TTC549 (cell line): Measurements from ENCODE around the gene MRFAP1L1.
"Not testable (repeated sequence)": the region's sequence is repeated elsewhere in the genome, so short reads cannot be mapped to it uniquely, and the experiment has no call there.

ENCODE experiments used
- FAIRE-seq: peaks from 2 replicates; lab custom pipeline; 2012; peaks lifted over from hg19 to GRCh38; lab: Jason Lieb, UNC

MRFAP1L1 gene

DNA sequence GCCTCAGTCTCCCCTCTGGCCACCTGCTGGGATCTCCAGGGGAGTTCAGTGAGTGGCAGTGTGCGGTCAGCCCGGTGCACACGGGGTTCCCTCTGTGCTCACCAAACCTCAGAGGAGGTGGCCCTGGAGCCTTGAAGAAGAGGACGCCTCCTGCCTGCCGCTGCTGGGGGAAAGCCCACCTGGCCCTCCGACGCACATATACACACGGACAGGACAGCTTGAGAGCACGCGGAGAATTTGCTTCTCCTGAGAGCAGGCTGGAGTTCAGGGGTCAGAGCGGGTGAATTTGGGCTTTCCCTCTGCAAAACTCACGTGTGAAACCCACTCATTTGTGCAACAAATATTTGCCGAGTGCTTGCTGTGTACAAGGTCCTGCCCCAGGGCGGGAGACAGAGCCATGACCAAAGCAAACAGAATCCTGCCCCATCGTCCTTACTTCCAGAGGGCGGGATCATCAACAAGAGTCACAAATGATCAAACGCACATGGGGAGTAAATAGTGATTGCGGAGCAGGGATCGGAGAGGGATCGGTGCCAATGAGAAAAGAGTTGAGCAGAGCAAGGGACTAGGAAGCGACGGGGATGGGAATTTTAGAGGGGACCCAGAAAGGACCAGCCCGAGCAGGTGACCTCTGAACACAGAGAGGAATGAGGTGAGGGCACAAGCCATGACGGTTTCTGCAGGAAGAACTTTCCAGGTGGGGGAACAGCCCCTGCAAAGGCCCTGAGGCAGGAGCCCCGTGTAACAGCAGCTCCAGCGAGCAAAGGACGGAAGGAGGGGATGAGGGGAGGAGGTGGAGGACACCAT is 23.9 kb upstream of the MRFAP1L1 start:
- no peak for FAIRE-seq

DNA sequence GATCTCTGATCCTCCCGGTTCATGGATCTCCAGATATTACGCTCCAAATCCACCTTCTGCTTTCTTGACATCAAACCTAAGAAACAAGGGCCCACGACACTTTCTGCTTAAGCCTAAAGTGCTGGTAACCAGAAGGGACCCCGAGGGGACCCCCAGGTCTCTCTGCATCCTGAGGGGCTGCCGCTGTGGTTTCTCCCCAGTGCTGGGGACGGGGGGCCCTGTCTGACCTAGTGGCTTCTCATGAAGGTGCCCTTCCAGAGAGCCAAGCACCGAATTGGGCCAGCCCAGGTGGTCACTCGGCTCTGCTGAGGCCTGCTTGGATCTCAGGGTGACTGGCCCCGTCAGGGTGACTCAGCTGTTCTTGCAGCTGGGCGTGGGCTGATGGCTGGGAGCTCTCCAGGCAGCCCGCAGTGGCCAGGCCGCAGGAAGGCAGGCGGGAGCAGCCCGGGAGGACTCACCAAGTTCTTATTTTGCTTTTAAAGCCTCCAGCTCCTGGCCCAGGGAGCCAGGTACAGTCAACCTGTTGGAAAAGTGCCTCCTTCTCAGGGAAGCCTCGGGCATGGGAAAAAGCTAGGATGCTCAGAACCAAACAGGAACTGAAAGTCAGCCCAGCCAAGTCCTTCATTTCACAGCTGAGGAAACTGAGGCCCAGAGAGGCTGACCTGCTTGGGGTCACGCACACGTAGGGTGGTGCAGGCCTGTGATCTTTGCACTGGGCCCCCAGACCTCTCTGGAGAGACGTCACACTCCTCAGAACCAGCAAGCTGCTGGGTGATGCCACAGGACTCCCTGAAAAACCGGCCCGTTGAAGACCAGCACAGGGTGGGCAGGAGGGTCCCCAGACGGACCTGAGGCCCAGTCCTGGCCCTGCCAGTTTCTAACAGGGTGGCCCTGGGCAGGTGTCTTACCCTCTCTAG is 23.0 kb upstream of the MRFAP1L1 start:
- no peak for FAIRE-seq

DNA sequence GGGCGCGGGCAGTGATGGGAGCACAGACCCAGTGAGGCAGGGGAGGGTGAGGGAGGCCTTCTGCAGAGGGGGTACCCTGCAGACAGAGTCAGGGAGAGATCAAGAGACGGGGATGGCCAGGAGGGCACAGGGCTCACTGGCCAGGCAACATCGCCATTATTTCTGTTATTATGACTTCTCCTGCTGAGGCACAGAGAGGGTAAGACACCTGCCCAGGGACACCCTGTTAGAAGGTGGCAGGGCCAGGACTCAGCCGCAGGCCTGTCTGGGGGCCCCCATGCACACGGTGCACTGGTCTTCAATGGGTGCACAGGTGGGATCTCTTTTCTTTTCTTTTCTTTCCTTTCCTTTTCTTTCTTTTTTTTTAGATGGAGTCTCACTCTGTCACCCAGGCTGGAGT is 22.1 kb upstream of the MRFAP1L1 start:
- no peak for FAIRE-seq

DNA sequence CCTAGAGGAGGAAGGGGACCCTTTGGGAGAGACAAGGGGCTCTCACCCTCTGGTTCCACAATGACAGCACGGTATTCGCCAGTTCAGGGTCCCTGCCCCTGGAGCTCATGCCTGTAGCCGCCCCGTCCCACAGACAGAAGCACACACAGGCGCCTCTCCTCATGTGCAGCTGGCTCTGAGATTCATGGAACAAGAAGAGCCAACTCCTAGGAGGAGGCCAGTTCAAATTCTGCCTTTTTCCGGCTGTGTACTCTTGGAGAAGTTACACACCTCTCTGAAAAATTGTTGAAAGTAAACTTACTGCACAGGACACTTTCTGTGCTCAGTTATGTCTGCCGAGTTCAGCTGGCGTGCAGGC is 21.6 kb upstream of the MRFAP1L1 start:
- FAIRE-seq = no peak

DNA sequence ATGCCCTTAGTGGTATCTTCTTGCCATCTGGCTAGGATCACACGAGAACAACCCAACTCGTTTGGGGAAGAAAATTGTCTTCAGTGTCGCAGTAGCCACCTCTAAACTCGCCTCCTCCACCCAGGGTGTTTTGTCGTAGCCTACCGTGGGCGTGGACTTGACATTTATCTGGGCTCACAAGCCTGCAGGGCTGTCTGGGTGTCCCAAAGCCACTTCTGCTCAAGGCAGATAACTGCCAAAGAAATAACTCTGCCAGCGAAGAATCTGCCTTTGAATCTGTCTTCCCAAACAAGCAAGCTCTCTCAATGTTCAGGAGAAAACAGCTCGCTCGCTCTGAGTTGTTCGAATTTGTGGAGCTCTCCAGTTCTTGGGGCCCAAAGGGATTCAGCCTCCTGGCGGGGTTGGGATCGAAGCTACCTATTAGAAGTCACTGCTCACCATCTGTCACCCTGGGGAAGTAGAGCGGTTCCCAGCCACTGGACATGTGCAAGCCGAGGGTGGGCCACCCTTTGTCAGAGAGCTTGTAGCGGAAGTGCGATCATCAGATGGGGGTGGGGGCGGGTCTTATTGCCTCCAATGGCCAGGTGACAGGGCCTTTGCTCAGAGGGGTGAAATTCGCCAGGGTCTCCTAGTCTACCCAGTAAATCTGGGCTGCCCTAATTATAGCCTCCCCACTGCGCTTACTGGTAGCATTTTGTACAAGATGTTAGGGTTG is 21.1 kb upstream of the MRFAP1L1 start:
- no peak for FAIRE-seq

DNA sequence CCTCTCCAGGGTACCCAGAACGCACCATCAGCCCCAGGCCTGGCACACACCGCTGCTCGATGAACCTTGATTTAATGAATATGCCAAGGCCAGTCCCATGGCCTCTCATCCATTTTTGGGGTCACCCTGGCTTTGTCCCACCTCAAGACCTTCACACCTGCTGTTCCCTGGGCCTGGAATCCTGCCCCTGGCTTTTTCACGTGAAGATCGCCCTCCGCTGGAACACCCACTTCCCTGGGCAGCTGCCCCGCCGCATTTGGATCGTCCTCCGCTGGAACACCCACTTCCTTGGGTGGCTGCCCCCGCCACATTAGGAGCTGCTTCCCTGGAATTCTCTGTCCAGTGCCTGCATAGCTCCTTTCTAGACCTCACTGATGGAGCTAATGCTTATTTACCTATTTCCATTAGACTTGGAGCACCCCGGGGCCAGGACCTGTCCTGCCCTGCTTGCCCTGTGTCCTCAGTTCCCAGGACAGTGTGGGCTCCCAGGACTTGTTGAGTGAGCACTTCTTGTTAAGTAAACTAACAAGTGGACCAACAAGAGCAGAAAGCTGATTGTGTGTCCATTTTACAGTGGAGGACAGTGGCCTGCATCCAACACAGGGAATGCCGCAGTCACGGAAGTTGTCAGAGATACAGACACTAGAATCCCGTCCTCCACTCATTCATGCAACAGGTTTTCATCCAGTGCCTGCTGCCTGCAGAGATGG is 18.8 kb upstream of the MRFAP1L1 start:
- FAIRE-seq = no peak

DNA sequence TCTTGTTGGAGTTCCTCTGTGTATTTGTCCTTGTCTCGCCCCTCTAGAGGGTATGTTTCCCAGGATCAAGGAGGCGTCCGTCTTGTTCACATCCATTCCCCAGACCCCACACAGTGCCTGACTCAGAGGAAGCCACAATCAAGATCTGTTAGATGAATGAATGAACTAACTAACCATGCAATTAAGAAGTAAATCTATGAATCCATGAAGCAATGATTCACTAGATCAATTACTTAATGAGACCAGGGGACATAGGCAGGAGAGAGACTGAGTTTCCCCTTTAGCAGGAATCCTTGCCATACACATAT is 18.2 kb upstream of the MRFAP1L1 start:
- no peak for FAIRE-seq

DNA sequence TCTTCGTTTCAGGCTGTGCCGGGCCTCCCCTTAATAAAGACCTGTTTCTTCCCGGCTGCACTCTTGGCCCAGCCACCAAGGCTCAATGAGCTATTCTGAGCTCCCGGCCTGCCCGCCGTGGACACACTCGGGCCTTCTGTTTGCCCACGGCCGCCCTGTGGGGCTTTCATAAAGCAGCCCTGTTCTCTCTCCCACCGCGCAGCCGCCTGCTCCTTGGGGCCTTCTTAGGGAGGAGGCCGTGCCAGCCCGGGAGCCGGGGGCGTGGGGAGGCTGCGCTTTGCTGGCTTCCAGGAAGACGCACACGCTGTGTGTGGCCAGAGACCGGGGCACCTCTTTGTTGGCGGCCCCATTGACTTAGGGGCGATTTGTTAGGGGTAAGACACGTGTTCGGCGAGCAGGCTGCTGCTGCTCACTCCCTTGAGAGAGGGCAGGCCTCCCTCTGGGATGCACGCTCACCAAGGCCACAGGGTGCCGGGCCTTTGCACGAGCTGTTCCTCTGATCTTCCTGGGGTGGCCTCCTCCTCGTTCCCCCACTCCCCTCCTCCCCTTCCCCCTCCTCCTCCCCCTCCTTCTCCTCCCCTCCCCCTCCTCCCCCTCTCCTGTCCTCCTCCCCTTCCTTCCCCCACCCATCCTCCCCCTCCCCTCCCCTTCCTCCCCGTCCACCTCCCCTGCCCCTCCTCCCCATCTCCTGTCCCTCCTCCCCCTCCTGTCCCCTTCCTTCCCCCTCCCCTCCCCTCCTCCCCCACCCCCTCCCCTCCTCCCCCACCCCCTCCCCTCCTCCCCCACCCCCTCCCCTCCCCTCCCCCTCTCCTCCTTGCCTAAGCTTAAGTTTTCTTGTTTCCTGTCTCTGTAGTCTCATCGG is 17.6 kb upstream of the MRFAP1L1 start:
- FAIRE-seq = no peak

DNA sequence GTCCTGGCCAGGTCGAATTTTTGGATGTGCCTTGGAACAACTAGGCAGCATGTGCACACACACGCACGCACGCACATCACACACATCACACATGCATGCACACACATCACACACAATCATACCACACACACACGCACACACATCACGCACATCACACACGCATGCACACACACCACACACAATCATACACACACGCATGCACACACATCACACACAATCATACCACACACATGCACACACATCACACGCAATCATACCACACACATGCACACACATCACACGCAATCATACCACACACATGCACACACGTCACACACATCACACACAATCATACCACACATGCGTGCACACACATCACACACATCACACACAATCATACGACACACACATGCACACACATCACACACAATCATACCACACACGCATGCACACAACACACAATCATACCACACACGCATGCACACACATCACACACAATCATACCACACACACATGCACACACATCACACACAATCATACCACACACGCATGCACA is 15.8 kb upstream of the MRFAP1L1 start:
- not testable (repeated sequence) for FAIRE-seq

DNA sequence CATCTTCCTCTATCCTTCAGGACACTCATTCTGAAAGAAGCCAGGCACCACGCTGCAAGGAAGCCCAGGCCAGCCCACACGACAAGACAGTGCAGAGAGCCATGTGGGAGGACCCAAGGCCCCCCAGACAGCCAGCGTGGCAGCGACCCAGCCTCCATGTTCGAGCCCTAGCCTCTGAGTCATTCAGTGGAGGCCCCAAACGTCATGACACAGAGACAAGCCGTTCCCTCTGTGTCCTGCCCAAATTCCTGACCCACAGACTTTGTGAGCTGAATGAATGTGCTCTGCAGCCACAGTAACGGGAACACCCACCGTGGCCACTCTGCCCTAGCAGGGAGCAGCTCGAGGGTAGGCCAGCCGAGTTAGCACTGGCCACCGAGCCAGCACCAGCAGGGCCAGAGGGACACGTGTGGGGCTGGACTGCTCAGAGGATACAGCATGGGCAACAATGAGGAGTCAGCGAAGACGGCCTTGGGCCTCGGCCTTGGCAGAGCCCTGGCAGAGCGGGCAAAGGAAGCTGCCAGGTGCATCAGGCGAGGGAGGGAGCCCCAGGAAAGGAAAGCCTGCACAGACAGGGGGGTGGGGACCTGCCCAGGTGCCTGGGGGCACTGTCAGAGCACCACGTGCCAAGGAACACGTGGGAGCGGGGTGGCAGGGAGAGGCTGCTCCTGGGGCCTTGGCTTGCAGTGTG is 14.9 kb upstream of the MRFAP1L1 start:
- no peak for FAIRE-seq

DNA sequence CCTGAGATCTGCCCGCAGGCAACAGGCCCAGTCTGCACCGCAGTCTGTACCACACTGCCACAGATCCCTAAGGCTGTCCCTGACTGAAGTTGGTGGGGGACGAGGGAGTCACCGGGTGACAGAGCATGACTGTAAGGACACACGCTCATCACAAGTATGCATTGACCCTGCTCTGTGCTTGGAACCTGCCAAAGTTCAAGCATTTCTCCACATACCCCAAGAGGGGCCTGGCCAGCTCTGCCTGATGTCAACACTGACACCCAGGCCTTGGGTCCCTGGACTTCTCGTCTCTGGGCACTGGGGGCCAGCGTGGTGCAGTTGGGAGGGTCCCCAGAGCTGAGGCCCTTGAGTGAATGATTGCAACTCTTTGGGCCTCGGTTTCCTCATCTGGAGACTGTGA is 14.2 kb upstream of the MRFAP1L1 start:
- no peak for FAIRE-seq

DNA sequence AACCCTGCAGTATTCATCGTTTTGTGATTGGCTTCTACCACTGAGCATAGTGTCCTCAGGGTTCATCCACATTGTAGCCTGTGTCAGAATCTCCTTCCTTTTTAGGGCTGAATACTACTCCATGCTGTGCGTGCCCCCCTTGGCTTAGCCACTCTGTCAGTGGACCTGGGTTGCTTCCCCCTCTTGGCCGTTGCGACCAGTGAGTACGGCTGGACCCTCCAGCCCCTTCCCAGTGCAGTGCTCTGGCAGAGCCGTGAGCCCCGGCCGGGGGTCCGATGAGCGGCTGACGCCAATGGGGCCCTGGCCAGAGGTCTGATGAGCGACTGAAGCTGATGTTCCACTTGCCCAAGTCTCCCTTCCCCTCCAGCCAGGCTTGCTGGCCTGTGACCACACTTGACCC is 13.2 kb upstream of the MRFAP1L1 start:
- no peak for FAIRE-seq

DNA sequence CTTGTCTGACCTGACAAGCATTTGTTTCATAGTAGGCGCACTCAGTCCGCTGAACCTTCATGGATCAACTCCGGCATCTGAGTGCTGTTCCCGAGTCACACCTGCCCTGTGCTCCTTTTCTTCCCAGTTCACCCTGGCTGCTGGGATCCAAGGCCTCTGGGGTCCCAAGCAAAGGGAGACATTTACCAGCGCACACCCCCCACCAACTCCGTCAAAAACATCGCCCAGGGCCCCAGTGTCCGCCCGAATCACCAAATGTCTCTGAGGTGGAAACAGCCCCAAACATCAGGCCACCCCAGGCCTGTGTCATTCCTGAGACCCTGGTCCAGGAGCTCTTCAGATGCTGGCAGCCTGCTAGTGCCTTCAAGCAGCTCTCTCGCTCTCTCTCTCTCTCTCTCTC is 11.5 kb upstream of the MRFAP1L1 start:
- no peak for FAIRE-seq

DNA sequence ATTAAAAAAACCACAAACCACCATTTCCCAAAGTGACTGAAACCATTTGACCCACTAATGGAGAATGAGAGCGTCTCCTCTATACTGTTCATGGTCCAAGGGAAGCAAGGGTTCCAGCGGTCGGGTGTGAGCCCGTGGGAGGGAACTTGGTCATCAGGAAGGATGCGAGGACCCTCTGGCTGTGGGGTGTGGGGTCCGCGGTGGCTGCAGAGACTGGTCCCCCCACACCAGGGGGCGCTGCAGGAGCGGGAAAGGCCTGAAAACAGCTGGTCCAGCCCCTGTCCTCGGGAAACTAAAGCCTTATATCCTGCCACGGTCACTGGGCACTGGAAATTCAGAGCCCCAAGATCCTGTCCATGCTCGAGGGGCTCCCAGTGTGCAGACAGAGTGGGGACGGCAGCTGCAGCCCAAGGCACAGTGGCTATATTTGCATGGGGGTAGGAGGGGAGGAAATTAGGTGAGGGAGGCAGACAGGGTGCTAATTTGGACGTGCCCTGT is 10.6 kb upstream of the MRFAP1L1 start:
- FAIRE-seq = no peak

DNA sequence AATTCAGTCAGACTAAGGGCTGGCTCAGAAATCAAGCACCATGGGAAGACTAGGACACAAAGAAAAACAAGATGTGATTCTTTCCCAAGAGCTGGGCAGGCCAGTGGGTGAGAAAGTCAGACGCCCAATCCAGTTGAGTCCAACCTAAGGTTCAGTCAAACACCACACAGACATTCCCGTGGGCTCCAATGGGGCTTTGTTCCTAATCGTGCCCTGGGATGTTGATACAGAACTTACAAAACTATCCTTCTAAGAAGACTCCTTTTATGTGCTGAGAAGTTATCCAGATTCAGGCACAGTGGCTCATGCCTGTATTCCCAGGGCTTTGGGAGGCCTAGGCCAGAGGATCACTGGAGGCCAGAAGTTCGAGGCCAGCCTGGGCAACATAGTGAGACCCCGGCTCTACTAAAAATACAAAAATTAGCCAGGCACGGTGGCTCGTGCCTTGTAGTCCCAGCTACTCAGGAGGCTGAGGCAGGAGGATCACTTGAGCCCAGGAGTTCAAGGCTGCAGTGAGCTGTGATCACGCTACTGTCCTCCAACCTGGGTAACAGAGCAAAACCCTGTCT is 10.0 kb upstream of the MRFAP1L1 start:
- no peak for FAIRE-seq

DNA sequence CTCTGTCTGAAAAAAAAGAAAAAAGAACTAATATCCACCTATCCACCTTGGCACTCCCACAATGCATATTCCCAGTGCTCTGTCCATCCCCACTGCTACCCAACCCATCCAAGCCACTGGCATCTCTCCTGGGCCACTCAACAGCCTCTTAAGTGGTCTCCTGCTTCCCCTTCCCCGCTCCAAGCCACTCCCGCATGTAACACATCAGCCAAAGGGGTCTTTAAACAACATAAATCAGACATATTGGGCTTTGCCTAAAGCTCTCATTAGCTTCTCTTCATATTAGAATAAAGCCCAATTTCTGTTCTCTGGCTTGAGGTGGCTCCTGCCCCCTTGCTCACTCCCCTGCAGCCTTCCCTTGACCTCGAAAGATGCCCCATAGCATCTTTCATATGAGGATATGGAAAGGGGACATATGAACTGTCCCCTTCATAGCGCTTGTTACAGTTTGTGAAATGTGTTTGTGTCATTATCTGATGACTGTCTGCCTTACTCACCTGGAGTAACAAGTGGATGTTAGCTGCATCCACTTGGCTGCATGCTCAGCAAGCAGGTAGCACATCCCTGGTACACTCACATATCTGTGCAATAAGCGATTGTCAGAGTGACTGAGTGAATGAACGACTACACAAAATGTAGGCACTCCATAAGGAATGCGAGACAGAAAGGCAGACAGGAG is 9.4 kb upstream of the MRFAP1L1 start:
- no peak for FAIRE-seq

DNA sequence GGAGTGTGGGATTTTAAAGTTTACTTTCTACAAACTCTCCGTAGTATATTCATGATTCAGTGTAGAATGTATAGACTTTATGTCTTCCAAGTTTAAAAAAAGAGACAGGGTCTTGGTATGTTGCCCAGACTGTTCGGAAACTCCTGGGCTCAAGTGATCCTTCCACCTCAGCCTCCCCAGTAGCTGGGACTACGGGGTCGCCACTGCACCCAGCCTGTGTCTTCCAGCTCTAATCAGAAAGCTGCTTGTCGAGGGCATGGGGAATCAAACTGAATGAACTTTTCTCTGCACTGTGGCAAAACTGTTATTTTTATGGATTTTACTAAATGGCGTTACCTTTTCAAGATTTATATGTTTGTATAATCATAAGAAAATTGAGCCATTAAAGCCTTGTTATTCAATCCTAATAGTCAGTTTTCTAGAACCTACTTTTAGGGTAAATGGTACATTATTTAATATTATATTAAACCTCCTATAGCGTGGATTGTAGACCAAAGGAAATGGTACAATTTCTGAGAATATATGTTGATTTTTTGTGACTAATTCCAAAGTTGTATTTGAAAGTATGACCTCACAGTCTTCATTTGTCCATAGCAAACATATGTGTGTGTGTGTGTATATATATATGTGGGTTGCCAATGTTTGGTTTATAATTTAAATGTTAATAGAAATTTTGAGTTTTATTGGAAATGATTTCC is 7.4 kb upstream of the MRFAP1L1 start:
- FAIRE-seq = no peak

DNA sequence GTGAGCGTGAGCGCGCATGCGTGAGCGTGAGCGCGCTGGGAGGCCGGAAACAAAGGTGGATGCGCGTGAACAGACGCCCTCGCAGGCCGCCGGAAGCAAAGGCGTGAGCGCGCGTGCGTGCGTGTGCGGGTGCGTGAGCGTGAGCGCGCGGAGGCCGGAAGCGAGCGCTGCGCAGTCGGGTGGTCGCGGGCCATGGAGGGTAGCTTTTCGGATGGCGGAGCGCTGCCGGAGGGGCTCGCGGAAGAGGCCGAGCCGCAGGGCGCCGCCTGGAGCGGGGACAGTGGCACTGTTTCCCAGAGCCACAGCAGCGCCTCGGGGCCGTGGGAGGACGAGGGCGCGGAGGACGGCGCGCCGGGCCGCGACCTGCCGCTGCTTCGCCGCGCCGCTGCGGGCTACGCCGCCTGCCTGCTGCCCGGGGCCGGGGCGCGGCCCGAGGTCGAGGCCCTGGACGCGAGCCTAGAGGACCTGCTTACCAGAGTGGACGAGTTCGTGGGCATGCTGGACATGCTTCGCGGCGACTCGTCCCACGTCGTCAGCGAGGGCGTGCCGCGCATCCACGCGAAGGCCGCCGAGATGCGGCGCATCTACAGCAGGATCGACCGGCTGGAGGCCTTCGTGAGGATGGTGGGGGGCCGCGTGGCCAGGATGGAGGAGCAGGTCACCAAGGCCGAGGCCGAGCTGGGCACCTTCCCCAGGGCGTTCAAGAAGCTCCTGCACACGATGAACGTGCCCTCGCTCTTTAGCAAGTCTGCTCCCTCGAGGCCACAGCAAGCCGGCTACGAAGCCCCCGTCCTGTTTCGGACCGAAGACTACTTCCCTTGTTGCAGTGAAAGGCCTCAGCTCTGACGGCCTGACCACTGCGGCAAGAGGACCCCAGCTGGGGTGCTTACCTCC is 6.6 kb upstream of the MRFAP1L1 start, which contains the start of gene BLOC1S4:
TSS of gene BLOC1S4 (plus strand) at position 157 of the 894 bp plus-strand sequence. CDS start at position 193, 36 bp downstream.
- FAIRE-seq = no peak
